GM10847 (cell line): ENCODE data around the gene SNU13.

Experiments
- POLR2A ChIP-seq: IDR thresholded peaks from 2 replicates; pipeline ENCODE4 v1.6.1; 2011; ENCODE audit not compliant: insufficient read length; ENCODE audit errors: extremely low read depth

Gene SNU13

DNA sequence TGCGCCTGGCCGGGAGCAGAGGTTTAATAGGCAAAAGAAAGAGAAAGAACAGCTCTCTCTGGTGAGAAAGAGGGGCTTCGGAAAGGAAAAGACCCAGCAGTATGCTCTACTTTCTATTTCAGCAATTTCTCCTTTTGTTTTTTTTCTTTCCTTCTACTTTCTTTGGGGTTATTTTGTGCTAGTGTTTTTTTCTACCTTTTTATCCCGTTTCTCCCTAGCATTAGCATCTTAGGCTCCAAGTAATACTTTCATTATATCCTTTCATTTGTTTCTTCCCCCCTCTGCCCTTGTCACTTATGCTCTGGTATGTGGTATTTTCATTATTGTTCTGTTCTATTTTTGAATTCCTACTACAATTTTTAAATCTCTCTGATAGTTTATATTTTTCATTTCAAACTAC lies 4.5 kb downstream of the SNU13 start:
- TF ChIP-seq POLR2A = no peak

DNA sequence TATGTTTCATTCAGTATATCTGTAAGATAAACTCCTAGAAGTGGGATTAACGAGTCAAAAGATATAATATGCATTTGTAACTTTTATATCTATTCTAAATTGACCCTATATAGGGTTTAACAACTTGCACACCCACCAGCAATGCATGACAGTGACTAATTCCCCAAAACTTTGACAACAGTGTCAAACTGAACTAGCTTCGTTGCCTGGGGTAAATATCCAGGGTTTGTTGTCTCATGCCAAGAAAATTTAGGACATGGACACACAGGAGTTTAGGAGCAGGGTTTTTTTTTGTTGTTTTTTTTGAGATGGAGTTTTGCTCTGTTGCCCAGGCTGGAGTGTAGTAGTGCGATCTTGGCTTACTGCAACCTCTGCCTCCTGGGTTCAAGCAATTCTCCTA lies 5.1 kb downstream of the SNU13 start:
- no peak for TF ChIP-seq POLR2A

DNA sequence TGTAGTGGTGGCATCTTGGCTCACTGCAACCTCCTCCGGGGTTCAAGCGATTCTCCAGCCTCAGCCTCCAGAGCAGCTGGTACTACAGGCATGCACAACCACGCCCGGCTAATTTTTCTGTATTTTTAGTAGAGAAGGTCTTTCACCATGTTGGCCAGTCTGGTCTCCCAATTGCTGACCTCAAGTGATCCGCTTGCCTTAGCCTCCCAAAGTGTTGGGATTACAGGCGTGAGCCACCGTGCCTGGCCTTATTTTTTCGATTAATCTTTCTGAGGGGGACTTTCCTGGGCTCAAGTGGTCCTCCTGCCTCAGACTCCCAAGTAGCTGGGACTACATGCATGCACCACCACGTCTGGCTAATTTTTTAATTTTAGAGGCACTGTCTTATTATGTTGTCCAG lies 5.6 kb downstream of the SNU13 start:
- TF ChIP-seq POLR2A = no peak

DNA sequence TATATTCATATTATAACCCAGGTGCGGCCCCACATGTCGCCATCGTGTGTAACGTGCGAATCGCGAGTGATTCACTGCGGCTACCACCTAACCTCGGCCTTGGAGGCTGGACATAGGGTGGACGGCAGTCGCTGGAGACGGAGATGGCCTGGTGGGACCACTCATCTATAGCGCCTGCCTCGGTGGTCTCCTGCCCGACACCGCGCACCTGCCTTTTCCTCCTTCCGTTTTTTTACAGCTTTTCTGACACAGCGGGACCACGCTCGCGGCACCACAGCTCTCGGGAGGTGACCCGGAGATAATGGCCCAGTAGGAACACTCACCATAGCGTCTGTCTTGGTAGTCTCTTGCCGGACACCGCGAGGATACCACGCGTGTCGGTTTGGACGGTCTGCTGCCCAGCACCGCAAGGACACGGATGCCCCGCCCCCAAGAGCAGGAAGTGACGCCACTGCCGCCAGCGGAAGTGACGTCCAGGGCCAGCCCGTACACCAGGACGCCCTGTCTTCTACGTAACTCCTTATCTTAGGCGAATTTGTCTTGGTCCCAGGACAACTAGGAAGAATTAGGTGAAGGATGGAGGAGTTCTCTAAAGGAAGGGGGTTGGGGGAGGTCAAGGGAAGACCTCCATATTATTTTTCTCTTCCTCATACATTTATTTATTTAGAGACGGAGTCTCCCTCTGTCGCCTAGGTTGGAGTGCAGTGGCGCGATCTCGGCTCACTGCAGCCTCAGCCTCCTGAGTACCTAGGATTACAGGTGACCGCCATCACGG lies 6.4 kb downstream of the SNU13 start:
- TF ChIP-seq POLR2A = peak; percentile 47

DNA sequence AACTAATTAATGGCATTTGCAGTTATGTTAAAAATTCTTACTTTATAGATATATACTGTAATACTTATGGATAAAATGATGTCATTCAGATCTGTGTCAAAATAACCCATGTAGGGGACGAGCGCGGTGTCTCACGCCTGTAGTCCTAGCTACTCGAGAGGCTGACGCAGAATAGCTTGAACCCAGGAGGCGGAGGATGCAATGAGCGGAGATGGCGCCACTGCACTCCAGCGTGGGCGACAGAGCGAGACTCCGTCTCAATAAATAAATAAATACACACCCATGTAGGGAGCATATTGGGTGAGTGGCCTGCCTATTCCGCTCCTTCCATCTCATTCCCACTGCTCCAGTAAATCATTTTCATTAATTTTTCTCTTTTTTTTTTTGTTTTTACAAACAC lies 7.1 kb downstream of the SNU13 start:
- TF ChIP-seq POLR2A = no peak

DNA sequence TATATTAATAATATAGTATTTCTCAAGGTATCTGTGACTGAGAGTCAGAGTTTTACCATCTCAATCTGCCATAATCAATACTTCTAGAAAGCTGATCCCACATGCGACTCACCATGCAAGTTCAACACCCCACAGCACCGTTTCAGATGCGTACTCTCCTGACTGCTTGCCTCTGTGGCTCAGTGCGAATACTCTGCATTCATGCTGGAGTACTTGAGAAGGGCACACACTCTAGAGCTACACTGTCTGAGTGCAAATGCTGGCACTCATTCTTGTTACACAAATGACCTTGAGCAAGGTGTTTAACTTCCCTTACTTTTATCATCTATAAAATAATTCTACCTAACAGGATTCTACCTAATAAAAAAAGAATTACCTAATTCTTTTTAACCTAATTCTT lies 12.5 kb downstream of the SNU13 start:
- TF ChIP-seq POLR2A = no peak

DNA sequence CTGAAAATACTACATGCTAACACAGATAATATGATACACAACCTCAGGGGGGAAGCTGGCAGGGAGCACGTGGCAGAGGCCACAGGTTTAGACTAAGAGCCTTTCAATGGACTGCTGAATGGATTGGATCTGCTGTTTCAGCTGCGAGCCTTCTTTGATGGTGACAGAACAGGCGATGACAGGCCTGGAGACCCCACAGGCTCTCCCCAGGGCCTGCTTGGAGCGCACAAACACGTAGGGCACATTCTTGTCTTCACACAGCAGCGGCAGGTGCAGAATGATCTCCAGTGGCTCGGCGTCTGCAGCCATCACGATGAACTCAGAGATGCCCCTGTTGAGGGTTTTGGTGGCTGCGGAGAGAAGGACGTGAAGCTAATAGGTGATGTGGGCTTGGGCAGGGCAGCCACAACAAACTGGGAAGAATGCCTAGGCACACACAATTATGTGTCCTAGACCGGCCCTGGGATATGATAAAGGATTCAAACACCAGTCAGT lies 13.8 kb downstream of the SNU13 start:
- TF ChIP-seq POLR2A = no peak

DNA sequence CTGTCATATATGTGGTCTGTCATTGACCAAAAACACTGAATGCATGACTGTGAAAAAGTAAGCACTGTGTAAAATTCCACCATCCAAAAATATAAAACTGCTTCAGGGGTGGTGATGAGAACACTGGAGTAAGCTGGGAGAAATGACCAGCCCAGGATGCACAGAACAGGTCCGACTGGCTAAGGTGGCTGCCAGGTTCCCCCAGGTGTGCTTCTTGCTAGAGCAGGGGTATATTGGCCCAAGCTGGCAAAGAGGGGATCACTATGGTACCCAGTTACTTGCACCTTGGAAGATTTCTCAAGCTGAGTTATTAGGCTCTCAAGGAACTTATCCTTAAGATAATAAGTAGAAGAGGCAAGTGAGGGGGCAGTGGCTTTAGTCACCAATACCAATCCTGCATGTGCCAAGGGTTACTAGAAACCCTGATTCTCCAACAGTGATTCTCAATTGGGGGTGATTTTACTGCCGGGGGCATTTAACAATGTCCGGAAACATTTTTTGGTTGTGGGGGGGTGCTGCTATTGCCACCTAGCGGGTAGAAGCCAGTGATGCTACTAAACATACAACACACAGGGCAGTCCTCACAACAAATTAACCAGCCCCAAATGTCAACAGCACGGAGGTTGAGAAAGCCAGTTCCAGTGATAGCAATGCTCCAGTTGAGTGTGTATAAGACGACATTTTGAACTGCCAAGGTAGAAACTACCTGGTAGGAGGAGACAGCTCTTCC lies 15.7 kb downstream of the SNU13 start:
- no peak for TF ChIP-seq POLR2A

DNA sequence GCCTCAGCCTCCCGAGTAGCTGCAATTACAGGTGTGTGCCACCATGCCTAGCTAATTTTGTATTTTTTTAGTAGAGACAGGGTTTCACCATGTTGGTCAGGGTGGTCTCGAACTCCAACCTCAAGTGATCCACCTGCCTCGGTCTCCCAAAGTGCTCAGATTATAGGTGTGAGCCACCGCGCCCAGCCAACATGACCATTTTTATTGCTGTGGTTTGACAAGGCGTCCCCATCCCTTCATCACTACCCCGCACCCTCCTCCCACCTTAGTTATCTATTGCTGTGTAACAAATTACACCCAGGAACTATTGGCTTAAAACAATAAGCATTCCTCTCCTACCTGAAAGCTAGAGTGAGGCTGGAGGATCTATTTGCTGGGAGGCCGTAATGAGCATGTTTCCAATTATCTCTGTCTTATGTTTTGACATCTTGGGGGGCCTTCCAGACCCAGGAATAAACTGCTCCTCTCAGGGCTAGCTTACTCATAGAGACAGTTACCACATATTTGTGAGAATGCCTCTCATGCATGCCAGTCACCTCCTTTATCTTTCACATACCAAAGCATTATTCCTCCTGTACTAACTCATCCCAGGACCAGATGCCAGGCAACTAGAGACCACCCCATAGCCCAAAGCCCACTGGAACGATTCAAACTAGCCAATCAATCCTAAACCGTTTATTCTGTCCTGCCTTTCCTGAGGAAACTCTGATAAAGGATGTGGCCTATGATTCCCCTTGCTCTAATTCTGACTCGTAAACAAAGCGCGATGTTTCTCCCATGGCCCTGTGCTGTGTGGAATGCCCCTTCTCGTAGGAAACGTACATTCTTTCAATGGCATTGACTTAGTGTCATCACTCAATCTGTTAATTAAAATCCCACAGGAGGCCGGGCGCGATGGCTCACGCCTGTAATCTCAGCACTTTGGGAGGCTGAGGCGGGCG lies 19.4 kb downstream of the SNU13 start:
- no peak for TF ChIP-seq POLR2A

DNA sequence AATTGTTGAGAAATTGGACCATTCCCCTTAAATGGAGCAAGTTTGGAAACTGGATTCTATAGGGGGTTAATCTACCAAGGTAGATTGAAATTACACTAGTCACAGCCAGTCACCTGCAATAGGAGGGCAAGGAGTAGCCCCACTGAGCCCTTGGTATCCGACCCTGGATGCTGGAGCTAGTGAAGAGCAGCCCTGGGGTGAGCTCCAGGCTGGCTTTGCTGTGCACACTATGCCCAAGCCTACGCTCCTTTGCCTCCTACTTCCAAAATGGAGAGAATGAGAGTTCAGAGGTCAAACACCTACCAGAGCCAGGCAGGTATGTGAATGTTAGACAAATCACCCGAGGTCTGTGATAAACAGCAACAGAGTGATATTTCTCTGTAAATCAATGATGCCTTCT lies 23.7 kb downstream of the SNU13 start:
- no peak for TF ChIP-seq POLR2A

DNA sequence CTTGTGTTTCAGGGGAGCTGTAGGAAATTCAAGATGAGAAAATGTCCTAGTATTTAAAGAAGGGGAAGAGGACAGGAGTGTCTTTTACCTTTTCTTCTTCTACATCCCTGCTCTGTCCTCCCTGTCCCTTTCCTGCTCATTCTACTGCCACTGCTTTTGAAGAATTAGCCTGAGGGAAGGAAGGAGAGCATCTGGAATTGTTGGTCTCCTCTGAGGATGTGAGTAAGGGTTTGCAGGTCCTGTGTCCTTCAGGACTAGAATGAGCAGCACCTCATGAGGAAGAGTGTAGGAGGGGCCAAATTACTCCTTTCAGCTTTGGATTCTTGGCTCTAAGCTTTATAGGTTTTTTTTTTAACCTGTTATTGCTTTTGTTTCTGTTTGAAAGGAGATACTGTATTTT lies 24.2 kb downstream of the SNU13 start:
- no peak for TF ChIP-seq POLR2A

DNA sequence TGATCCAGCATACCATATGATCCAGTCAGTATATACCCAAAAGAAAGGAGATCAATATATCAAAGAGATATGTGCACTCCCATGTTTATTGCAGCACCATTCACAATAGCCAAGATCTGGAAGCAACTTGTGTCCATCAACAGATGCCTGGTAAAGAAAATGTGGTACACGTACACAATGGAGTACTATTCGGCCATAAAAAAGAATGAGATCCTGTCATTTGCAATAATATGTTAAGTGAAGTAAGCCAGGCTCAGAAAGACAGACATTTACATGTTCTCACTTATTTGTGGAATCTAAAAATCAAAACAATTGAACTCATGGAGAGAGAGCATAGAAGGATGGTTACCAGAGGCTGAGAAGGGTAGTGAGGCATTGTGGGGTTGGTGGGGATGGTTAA lies 27.0 kb downstream of the SNU13 start:
- no peak for TF ChIP-seq POLR2A

DNA sequence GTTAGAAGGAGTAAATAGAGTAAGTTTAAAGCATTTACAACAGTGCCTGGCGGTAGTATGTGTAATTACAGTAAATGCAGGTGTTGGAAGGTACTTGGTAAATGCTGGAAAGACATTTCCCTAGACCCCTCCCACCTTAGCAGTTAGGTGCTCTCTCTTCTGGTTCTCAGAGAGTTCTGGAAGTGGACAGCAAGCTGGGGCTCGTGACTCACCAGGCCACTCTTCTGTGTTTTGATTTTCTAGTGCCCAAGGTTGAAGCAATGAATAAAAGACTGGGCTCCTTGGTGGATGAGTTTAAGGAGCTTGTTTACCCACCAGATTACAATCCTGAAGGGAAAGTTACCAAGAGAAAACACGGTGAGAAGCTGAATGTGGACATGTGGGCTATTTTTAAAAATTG lies 27.6 kb downstream of the SNU13 start:
- no peak for TF ChIP-seq POLR2A

DNA sequence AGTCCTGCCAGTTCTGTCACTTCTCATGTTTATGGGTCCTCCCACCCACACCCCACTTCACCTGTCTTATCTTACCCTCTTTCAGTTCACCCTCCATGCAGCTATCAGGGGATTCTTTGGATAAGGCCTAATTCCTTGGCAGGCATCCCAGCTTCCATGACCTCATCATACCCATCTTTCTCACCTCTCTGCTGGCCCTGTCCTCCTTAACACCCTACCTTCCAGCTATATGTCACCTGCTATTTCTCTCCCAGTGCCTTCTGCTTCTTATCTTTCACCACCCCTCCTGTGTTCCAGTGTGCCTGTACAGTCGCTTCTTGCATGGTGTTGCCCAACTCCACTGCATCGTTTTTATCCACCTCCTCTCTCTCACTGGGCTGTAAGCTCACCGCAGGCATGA lies 28.3 kb downstream of the SNU13 start:
- no peak for TF ChIP-seq POLR2A

DNA sequence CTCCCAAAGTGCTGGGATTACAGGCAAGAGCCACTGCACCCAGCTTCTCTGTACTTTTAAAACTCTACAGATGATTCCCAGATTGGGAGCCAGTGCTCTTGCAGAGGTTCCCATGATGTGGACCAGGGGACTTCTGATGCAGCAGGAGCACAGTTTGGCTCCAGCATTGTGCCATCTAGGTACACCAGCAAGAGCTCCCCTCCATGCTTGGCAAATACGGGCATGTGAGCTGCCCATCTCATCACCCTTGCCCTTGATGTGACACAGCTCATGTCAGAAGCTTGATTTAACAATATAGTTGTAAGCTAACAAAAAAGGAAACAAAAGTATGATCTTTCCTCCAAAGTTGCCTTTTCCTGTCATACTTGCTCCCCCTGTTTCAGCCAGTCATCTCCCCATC lies 28.7 kb downstream of the SNU13 start:
- TF ChIP-seq POLR2A = no peak
